Type B pancreatic cell (in vitro differentiated cells): Measurements from ENCODE around the gene SLC35D1. TPM values are rescaled to one million over a fixed set of nuclear protein-coding genes. Genes with fewer than 3 reads are reported as not detected.

ENCODE experiments used
- DNase-seq: peaks from one replicate; pipeline ENCODE4 v3.0.0; 2021; ENCODE audit warnings: mixed read lengths; ENCODE audit not compliant: unreplicated experiment; ENCODE audit errors: extremely low spot score
- H3K27ac Mint-ChIP-seq: 2 replicates; pipeline ENCODE4 v1.8.0; 2021; ENCODE audit warnings: mild to moderate bottlenecking, mixed read lengths
- H3K27me3 Mint-ChIP-seq: 2 replicates; pipeline ENCODE4 v1.8.0; 2021; ENCODE audit warnings: mixed read lengths
- H3K36me3 Mint-ChIP-seq: 2 replicates; pipeline ENCODE4 v1.8.0; 2021; ENCODE audit warnings: mixed read lengths
- H3K4me1 Mint-ChIP-seq: one replicate; pipeline ENCODE4 v1.8.0; 2021; ENCODE audit warnings: mixed read lengths; ENCODE audit not compliant: unreplicated experiment
- H3K4me3 Mint-ChIP-seq: 2 replicates; pipeline ENCODE4 v1.8.0; 2021; ENCODE audit warnings: mild to moderate bottlenecking, mixed read lengths
- H3K9me3 Mint-ChIP-seq: 2 replicates; pipeline ENCODE4 v1.8.0; 2021; ENCODE audit warnings: mixed read lengths
- CTCF ChIP-seq: fragments of 200-600 bp; sonication (generic); conservative IDR thresholded peaks from 2 replicates; pipeline ENCODE4 v1.5.0; 2021; ENCODE audit warnings: antibody characterized with exemption, mild to moderate bottlenecking
- total RNA-seq: library from RNA; stranded (reverse); gene quantifications from 2 replicates; pipeline ENCODE4 v1.2.1, GENCODE V29; 2021; ENCODE audit warnings: low replicate concordance

Gene SLC35D1
- total RNA-seq, 1 donor from 2014 or later: 13.0 TPM

- H3K36me3 Mint-ChIP-seq: peaks cover 11% of the 10 kb centered on the region
- no peak for DNase-seq
- no peaks in the 10 kb centered on the region for H3K27me3 Mint-ChIP-seq
- H3K4me3 Mint-ChIP-seq: no peak overlapping the region
- H3K9me3 Mint-ChIP-seq: no peaks in the 10 kb centered on the region
- H3K27ac Mint-ChIP-seq: peak overlapping the region; percentile 27
- peaks cover 12% of the 10 kb centered on the region for H3K4me1 Mint-ChIP-seq
- TF ChIP-seq CTCF: no peak
Measured at GRCh38 chr1:67001682-67002425, 52.1 kb downstream of the SLC35D1 start.

DNA sequence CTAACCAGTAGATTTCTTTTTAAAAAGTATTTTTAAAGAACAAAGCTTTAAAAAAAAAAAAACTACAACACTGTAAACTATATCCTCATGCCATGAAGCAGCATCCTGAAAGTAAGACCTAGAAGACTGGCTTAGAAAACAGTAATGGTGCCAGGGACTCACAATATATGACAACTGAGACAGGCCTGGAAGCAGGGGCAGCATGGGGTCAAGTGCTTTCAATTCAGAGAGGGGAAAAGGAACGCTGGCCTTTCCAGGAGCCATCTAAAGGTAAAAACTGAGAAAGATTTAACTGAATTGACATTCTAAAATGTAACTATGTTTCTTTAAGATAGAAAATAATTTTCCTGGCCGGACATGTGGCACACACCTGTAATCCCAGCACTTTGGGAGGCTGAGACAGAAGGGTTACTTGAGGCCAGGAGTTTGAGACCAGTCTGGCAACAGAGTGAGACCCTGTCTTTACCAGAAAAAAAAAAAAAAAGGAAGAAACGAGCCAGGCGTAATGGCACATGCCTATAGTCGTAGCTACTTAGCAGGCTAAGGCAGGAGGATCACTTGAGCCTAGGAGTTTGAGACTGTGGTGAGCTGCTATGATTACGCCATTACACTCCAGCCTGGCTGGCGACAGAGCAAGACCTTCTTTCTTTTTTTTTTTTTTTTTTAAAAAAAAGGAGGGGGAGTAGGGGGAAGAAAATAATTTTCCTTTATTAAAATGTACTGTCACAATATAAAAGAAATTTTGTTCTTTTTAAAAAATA is 54.1 kb downstream of the SLC35D1 start:
- Mint-ChIP-seq H3K4me3 (no peak overlapping the region), H3K27me3 (no peaks in the 10 kb centered on the region), H3K27ac (no peak overlapping the region), H3K4me1 (peaks cover 12% of the 10 kb centered on the region), H3K36me3 (peaks cover 14% of the 10 kb centered on the region), H3K9me3 (no peaks in the 10 kb centered on the region)
- no peak for DNase-seq
- TF ChIP-seq CTCF: no peak

DNA sequence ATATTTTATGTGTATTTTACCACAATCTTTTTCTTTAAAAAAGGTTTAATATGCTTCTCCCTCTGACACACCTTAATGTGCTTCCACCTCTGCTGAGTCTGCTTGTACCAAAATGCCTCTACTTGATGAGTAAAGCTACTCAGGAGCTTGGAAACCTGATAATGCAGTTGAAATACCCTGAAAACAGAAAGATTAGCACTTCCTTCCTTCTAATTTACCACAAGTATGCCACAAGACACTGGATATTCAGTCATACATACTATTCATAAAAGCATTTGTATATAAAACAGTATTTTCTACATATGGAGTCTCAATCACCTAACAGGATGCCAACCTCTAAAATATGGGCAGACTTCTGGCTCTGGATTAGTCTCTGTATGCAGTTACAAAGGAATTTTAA is 55.0 kb downstream of the SLC35D1 start:
- Mint-ChIP-seq H3K27me3 (no peaks in the 10 kb centered on the region), H3K36me3 (peaks cover 14% of the 10 kb centered on the region), H3K9me3 (no peaks in the 10 kb centered on the region), H3K27ac (no peak overlapping the region), H3K4me3 (no peak overlapping the region), H3K4me1 (peaks cover 8% of the 10 kb centered on the region)
- no peak for TF ChIP-seq CTCF
- no peak for DNase-seq

DNA sequence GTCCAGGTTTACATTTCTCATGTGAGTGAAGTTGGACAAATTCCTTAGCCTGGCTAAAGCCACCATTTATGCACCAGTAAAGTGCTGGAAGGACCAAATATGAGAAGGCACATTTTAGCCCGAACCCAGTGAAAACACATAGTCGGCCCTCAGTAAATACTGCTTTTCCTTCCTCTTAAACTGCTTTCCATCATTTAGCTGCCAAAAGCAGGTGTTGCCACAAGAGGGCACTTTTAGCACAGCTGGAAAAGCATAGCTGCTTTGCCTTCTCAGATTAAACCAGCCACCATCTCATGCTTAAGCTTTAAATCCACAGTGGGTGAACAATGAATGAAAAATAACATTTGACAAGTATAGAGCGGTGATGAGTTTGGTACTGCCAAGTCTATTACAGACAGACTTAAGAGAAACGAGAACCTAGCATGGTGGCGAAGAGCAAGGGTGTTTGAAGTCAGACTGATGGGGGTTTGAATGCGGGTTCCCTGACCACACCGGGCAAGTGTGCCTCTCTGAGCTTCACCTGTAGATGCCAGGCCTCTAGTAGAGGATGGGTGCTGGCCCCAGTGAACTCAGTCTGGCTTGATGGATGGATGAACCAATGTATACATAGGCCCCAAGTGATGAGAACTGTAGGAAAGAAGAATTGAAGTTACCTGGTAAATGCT is 57.8 kb downstream of the SLC35D1 start:
- Mint-ChIP-seq H3K27ac (no peak overlapping the region), H3K27me3 (no peaks in the 10 kb centered on the region), H3K36me3 (peaks cover 7% of the 10 kb centered on the region), H3K9me3 (no peaks in the 10 kb centered on the region), H3K4me1 (no peaks in the 10 kb centered on the region), H3K4me3 (no peak overlapping the region)
- TF ChIP-seq CTCF: peak; percentile 82
- DNase-seq: no peak

GRCh38 chr1:66993076-66993475 is 60.9 kb downstream of the SLC35D1 start:
- peaks cover 10% of the 10 kb centered on the region for H3K36me3 Mint-ChIP-seq
- no peak for TF ChIP-seq CTCF
- no peaks in the 10 kb centered on the region for H3K27me3 Mint-ChIP-seq
- H3K4me3 Mint-ChIP-seq: no peak overlapping the region
- DNase-seq: no peak
- H3K27ac Mint-ChIP-seq: no peak overlapping the region
- H3K9me3 Mint-ChIP-seq: no peaks in the 10 kb centered on the region
- no peaks in the 10 kb centered on the region for H3K4me1 Mint-ChIP-seq
